Hepatocyte (in vitro differentiated cells): ENCODE results near the gene BPHL.

Source experiments
- EZH2phosphoT487 ChIP-seq: fragments of 200-600 bp; sonication (generic); IDR thresholded peaks from one replicate; pipeline ENCODE4 v1.6.1; 2018; ENCODE audit warnings: antibody characterized with exemption, mild to moderate bottlenecking, low read depth, moderate library complexity; ENCODE audit not compliant: unreplicated experiment, severe bottlenecking
- TF ChIP-seq, protein P1 (sequence below): fragments of 200-600 bp; sonication (generic); IDR thresholded peaks from 2 replicates; pipeline ENCODE4 v1.5.1; 2016; ENCODE audit warnings: antibody characterized with exemption, mild to moderate bottlenecking; ENCODE audit not compliant: poor library complexity

DNA sequence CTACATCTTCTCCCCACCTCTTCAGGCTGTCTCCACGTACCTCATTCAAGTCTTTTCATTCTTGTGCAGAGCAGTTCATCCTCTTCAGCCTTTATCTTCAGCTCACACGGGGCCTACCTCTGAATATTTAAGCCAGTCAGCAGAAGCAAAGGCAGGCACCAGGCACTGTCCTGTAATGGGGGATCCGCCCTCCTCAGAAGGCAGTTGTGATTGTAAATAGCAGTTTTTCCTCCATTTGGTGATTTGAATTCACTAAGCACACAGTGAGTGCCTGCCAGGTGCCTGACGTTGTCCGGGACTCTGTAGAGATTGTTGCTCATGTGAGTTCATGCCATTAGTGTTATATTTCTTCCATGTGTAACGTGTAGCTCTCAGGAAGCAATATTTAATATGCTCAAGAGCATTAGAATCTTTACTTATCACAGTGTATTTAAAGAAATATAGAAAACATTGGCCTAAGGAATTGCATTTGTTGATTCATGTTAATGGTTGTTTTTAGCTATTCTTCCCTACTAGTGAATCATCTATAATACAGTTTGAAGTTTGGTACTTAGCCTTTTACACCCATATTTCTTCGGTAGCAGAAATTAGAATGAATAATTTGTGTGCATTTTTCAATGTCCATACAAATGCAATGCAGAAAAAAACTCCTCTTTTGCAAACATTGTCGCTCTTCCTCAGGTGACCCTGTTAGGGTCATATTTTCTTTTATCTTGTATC, 17.9 kb downstream of the BPHL start:
- TF ChIP-seq, protein P1, sequence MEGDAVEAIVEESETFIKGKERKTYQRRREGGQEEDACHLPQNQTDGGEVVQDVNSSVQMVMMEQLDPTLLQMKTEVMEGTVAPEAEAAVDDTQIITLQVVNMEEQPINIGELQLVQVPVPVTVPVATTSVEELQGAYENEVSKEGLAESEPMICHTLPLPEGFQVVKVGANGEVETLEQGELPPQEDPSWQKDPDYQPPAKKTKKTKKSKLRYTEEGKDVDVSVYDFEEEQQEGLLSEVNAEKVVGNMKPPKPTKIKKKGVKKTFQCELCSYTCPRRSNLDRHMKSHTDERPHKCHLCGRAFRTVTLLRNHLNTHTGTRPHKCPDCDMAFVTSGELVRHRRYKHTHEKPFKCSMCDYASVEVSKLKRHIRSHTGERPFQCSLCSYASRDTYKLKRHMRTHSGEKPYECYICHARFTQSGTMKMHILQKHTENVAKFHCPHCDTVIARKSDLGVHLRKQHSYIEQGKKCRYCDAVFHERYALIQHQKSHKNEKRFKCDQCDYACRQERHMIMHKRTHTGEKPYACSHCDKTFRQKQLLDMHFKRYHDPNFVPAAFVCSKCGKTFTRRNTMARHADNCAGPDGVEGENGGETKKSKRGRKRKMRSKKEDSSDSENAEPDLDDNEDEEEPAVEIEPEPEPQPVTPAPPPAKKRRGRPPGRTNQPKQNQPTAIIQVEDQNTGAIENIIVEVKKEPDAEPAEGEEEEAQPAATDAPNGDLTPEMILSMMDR = no peak
- TF ChIP-seq EZH2phosphoT487 = no peak
